IMR-90 (cell line): ENCODE results near the gene FOXD3. TPM values are rescaled to one million over a fixed set of nuclear protein-coding genes. Genes with fewer than 3 reads are reported as not detected.
A peak's percentile ranks its signal among the peaks of the same experiment; 100 is the strongest.

Experiments
- ATAC-seq: fragments of 200-7000 bp; cut with Tn5 transposase; 2 replicates; pipeline ENCODE4 v1.9.1; 2020; ENCODE audit warnings: low read depth, mild to moderate bottlenecking, moderate library complexity
- BruUV-seq: library from RNA; stranded (reverse); fragments of 400-500 nt; replicated peaks from 2 replicates; lab custom pipeline; 2021; lab: Mats Ljungman, UMichigan
- CTCF ChIA-PET: fragments of 300-600 bp; formaldehyde crosslinking; extraction: SDS; loops from one replicate; lab custom pipeline; 2021; ENCODE audit warnings: antibody characterized with exemption; lab: Yijun Ruan, JAX
- POLR2A ChIA-PET: fragments of 300-600 bp; sonication (Branson Sonifier 250); formaldehyde crosslinking; loops from one replicate; lab custom pipeline; 2022; ENCODE audit warnings: antibody characterized with exemption; ENCODE audit not compliant: unreplicated experiment; lab: Charles Lee
- DNase-seq: peaks from one replicate; pipeline ENCODE4 v3.0.0; 2013
- H2AFZ ChIP-seq: replicated peaks from 2 replicates; pipeline ENCODE3; 2013; ENCODE audit warnings: low read length, mild to moderate bottlenecking; ENCODE audit not compliant: poor library complexity
- H2AK5ac ChIP-seq: 2 replicates; pipeline ENCODE4 v1.6.1; 2013; ENCODE audit warnings: low read depth, low read length, inconsistent platforms
- H2AK9ac ChIP-seq: replicated peaks from 2 replicates; pipeline ENCODE3; 2013; ENCODE audit warnings: mild to moderate bottlenecking, low read depth, low read length, moderate library complexity; ENCODE audit not compliant: poor library complexity
- H2BK120ac ChIP-seq: 2 replicates; pipeline ENCODE4 v1.6.1; 2013; ENCODE audit warnings: low read depth, low read length, inconsistent platforms
- H2BK15ac ChIP-seq: 3 replicates; pipeline ENCODE4 v1.6.1; 2013; ENCODE audit warnings: low read depth, low read length, inconsistent platforms
- H2BK20ac ChIP-seq: 2 replicates; pipeline ENCODE4 v1.6.1; 2013; ENCODE audit warnings: low read depth, mild to moderate bottlenecking, inconsistent platforms, low read length, moderate library complexity
- H2BK5ac ChIP-seq: 2 replicates; pipeline ENCODE4 v1.6.1; 2013; ENCODE audit warnings: mild to moderate bottlenecking, low read depth, low read length, inconsistent platforms; ENCODE audit not compliant: poor library complexity, severe bottlenecking
- H3K14ac ChIP-seq: replicated peaks from 2 replicates; pipeline ENCODE4 v1.6.1; 2013; ENCODE audit warnings: low read depth, low read length, inconsistent platforms
- H3K18ac ChIP-seq: 2 replicates; pipeline ENCODE4 v1.6.1; 2013; ENCODE audit warnings: low read depth, low read length, control low read depth
- H3K23ac ChIP-seq: 2 replicates; pipeline ENCODE4 v1.6.1; 2013; ENCODE audit warnings: low read depth, low read length, inconsistent platforms
- H3K27ac ChIP-seq: 2 replicates; pipeline ENCODE4 v1.5.1; 2013; ENCODE audit warnings: mild to moderate bottlenecking, control low read depth, low read length; ENCODE audit not compliant: insufficient read depth
- H3K27me3 ChIP-seq: 2 replicates; pipeline ENCODE4 v1.6.1; 2013; ENCODE audit warnings: low read length; ENCODE audit not compliant: control insufficient read depth, insufficient read depth
- H3K36me3 ChIP-seq: 2 replicates; pipeline ENCODE4 v1.6.1; 2013; ENCODE audit warnings: low read length, mixed read lengths; ENCODE audit not compliant: control insufficient read depth, insufficient read depth
- H3K4ac ChIP-seq: 2 replicates; pipeline ENCODE4 v1.6.1; 2013; ENCODE audit warnings: low read depth, low read length, inconsistent platforms
- H3K4me1 ChIP-seq: 2 replicates; pipeline ENCODE4 v1.6.1; 2013; ENCODE audit warnings: low read length, mixed read lengths; ENCODE audit not compliant: control insufficient read depth, insufficient read depth
- H3K4me2 ChIP-seq: 2 replicates; pipeline ENCODE4 v1.6.1; 2013; ENCODE audit warnings: low read depth, mild to moderate bottlenecking, control low read depth, low read length, moderate library complexity
- H3K4me3 ChIP-seq: 2 replicates; pipeline ENCODE4 v1.5.1; 2013; ENCODE audit warnings: low read depth, mild to moderate bottlenecking, control low read depth, low read length, moderate library complexity; ENCODE audit not compliant: insufficient read depth
- H3K56ac ChIP-seq: 2 replicates; pipeline ENCODE4 v1.6.1; 2013; ENCODE audit warnings: low read length, inconsistent platforms; ENCODE audit not compliant: insufficient read depth; ENCODE audit errors: extremely low read depth
- H3K79me1 ChIP-seq, 2 experiments: 2 replicates each; pipeline ENCODE4 v1.6.1; 2013; ENCODE audit warnings: low read length in 2 of 2, inconsistent platforms in 1 of 2, low read depth in 1 of 2
- H3K9ac ChIP-seq: 2 replicates; pipeline ENCODE4 v1.6.1; 2013; ENCODE audit warnings: low read depth, low read length, control low read depth
- H3K9me1 ChIP-seq: 2 replicates; pipeline ENCODE4 v1.6.1; 2013; ENCODE audit warnings: low read length, inconsistent platforms; ENCODE audit not compliant: insufficient read depth
- H3K9me3 ChIP-seq: 2 replicates; pipeline ENCODE4 v1.6.1; 2013; ENCODE audit warnings: low read length; ENCODE audit not compliant: control insufficient read depth, insufficient read depth
- H4K20me1 ChIP-seq: 2 replicates; pipeline ENCODE4 v1.6.1; 2013; ENCODE audit warnings: low read length, inconsistent platforms; ENCODE audit not compliant: insufficient read depth
- H4K5ac ChIP-seq: 2 replicates; pipeline ENCODE4 v1.6.1; 2013; ENCODE audit warnings: mild to moderate bottlenecking, low read depth, low read length, control low read depth
- H4K8ac ChIP-seq, 2 experiments: 2 replicates each; pipeline ENCODE4 v1.6.1; 2013; ENCODE audit warnings: low read depth in 2 of 2, low read length in 2 of 2, control low read depth in 1 of 2, inconsistent platforms in 1 of 2
- H4K91ac ChIP-seq: 2 replicates; pipeline ENCODE4 v1.6.1; 2013; ENCODE audit warnings: low read depth, low read length, inconsistent platforms; ENCODE audit not compliant: insufficient read depth
- FOS ChIP-seq: fragments of 150-350 bp; IDR thresholded peaks from 2 replicates; pipeline ENCODE4 v1.6.1; 2016; ENCODE audit warnings: low read depth, low read length
- MAFK ChIP-seq: IDR thresholded peaks from 2 replicates; pipeline ENCODE4 v1.6.1; 2012; ENCODE audit warnings: low read depth, low read length, improper control_type of control experiment
- WGBS, 2 experiments: methylation state at CpG; one replicate each; pipeline versions ENCODE4 v1.1.5 to v1.1.7; 2013; ENCODE audit warnings: missing lambda C conversion rate in 2 of 2; ENCODE audit not compliant: insufficient read length in 1 of 2; ENCODE audit errors: extremely low coverage in 2 of 2; 5-methylcytosine and 5-hydroxymethylcytosine counted together
- dilution Hi-C: fragments of 300-500 bp; cut with HindIII; formaldehyde crosslinking; loops from one replicate; pipeline ENCODE4 v1.14.3; 2018; ENCODE audit warnings: low sequenced_read_pairs; ENCODE audit not compliant: unreplicated experiment
- in situ Hi-C: fragments of 300-500 bp; cut with MboI; formaldehyde crosslinking; loops from 3 replicates; pipeline ENCODE4 v1.14.3; 2019; ENCODE audit warnings: low sequenced_read_pairs, inconsistent platforms, mixed read lengths
- intact Hi-C: fragments of 100-400 bp; cut with micrococcal nuclease; formaldehyde crosslinking; loops from 2 replicates; pipeline ENCODE4 v1.10.0; 2022
- polyA plus RNA-seq, 3 experiments: library from polyadenylated mRNA; depleted of rRNA; stranded (reverse); fragments of >200 nt; gene quantifications; 2 replicates each; pipeline ENCODE4 v1.2.3, GENCODE V29; 2012; ENCODE audit warnings: low replicate concordance in 1 of 3
- total RNA-seq: library from RNA; depleted of rRNA; stranded (reverse); fragments of >200 nt; gene quantifications from 2 replicates; pipeline ENCODE4 v1.2.3, GENCODE V29; 2012

FOXD3 gene
- total and polyA plus RNA-seq, 2 of the 4 experiments (the other 2 are of a cell fraction), result not detected

DNA sequence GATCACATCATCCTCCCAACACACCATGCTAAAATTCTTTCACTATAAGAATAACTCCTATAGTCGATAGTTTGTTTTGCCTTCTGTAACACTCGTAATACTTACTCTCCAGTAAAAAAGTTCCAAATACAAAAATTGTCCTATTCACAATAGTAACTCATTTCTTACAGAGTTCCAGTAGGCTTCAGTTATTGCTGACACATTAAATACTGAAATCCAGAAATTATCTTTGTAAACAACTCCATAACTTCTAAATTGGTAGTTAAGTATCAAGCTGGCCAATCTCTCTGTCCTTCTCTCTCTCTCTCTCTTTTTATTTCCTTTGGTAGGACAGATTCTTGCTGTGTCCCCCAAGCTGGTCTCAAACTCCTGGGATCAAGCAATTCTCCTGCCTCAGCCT lies 49.6 kb upstream of the FOXD3 start:
- ChIA-PET POLR2A (no interaction called here), CTCF (no interaction called here)
- Histone ChIP-seq H2AFZ (no peak overlapping the region), H3K9ac (no peak overlapping the region), H4K8ac (no peak overlapping the region), H3K56ac (no peak overlapping the region), H2BK5ac (no peak overlapping the region), H3K27ac (no peak overlapping the region), H3K18ac (no peak overlapping the region), H4K20me1 (no peaks in the 10 kb centered on the region), H2BK15ac (no peak overlapping the region), H2AK9ac (no peak overlapping the region), H3K9me1 (no peaks in the 10 kb centered on the region), H4K5ac (no peak overlapping the region), H3K4me3 (no peak overlapping the region), H2AK5ac (no peak overlapping the region), H3K79me1 (no peaks in the 10 kb centered on the region), H3K4me2 (no peak overlapping the region), H3K14ac (no peak overlapping the region), H2BK20ac (no peak overlapping the region), H3K23ac (no peak overlapping the region), H3K27me3 (peaks cover 6% of the 10 kb centered on the region), H3K4ac (no peak overlapping the region), H3K9me3 (no peaks in the 10 kb centered on the region), H3K4me1 (no peaks in the 10 kb centered on the region), H2BK120ac (no peak overlapping the region), H4K91ac (no peak overlapping the region), H3K36me3 (no peaks in the 10 kb centered on the region)
- BruUV-seq, result no TSS peak
- dilution Hi-C loops (no loop called here), intact Hi-C loops (no loop called here), in situ Hi-C loops (no loop called here)
- WGBS, 2 experiments, result no CpG with 5 or more reads among the region's 2 CpGs
- TF ChIP-seq FOS, result no peak
- TF ChIP-seq MAFK, result peak; percentile 62
- DNase-seq (no peak), ATAC-seq (no peak)
